ENCODE results near the gene KDM5C. TPM values are rescaled to one million over a fixed set of nuclear protein-coding genes. Genes with fewer than 3 reads are reported as not detected.
"Not testable (repeated sequence)": the region's sequence is repeated elsewhere in the genome, so short reads cannot be mapped to it uniquely, and the experiment has no call there.

Gene KDM5C
- total and polyA plus RNA-seq, 12 donors: 40.7 to 143 (median 88.4) TPM

- 35 to 73% (median 59%) methylated on average over 2 of the region's 2 CpGs for WGBS, 4 donors
- intact Hi-C loops (cut with DNase I): no loop called here
- H3K4me1 ChIP-seq (replicated peaks in 1 of 2): no peaks in the 10 kb centered on the region
- H3K4me3 ChIP-seq: no peak overlapping the region
- no peak overlapping the region for H3K27ac ChIP-seq
- no peaks in the 10 kb centered on the region for H3K36me3 ChIP-seq (replicated peaks in 1 of 2)
- TF ChIP-seq POLR2A (IDR thresholded peaks at IDR 0.05) (no peak), CTCF (IDR thresholded peaks at IDR 0.05) (no peak)
- no peak for DNase-seq
- no peaks in the 10 kb centered on the region for H3K27me3 ChIP-seq
- no peaks in the 10 kb centered on the region for H3K9me3 ChIP-seq (replicated peaks in 1 of 3)
These were observed 38.7 kb downstream of the KDM5C start for GRCh38 chrX:53186351-53186750.

- TF ChIP-seq POLR2A (IDR thresholded peaks at IDR 0.05): no peak
- no peak for TF ChIP-seq CTCF (IDR thresholded peaks at IDR 0.05)
These were observed 40.2 kb downstream of the KDM5C start for GRCh38 chrX:53184836-53185235.

GRCh38 chrX:53171356-53171755, 53.7 kb downstream of the KDM5C start:
- H3K4me3 ChIP-seq: no peak overlapping the region
- no peaks in the 10 kb centered on the region for H3K9me3 ChIP-seq (replicated peaks in 1 of 3)
- no peak for DNase-seq
- 90 to 98% (median 94%) methylated on average over 6 to 7 of the region's 7 CpGs for WGBS, 4 donors
- no peaks in the 10 kb centered on the region for H3K27me3 ChIP-seq
- H3K4me1 ChIP-seq (replicated peaks in 1 of 2): no peaks in the 10 kb centered on the region
- intact Hi-C loops (cut with DNase I): no loop called here
- no peak overlapping the region for H3K27ac ChIP-seq
- no peaks in the 10 kb centered on the region for H3K36me3 ChIP-seq (replicated peaks in 1 of 2)
- no peak for TF ChIP-seq CTCF (IDR thresholded peaks at IDR 0.05)
- TF ChIP-seq POLR2A (IDR thresholded peaks at IDR 0.05): no peak

More at GRCh38 chrX:53184836-53185235, 40.2 kb downstream of the KDM5C start:
- Histone ChIP-seq H3K9me3 (replicated peaks in 1 of 3) (no peaks in the 10 kb centered on the region), H3K4me1 (replicated peaks in 1 of 2) (no peaks in the 10 kb centered on the region), H3K27ac (no peak overlapping the region), H3K36me3 (replicated peaks in 1 of 2) (no peaks in the 10 kb centered on the region), H3K27me3 (no peaks in the 10 kb centered on the region), H3K4me3 (no peak overlapping the region)
- WGBS, 4 donors: 70 to 96% (median 93%) methylated on average over 2 of the region's 2 CpGs
- intact Hi-C loops (cut with DNase I): no loop called here
- DNase-seq: no peak

- no peaks in the 10 kb centered on the region for H3K27me3 ChIP-seq
- no peaks in the 10 kb centered on the region for H3K36me3 ChIP-seq (replicated peaks in 1 of 2)
- no peak for DNase-seq
- no peak for TF ChIP-seq CTCF (IDR thresholded peaks at IDR 0.05)
- TF ChIP-seq POLR2A (IDR thresholded peaks at IDR 0.05): no peak
- H3K4me3 ChIP-seq: no peak overlapping the region
- intact Hi-C loops (cut with DNase I): no loop called here
- no peaks in the 10 kb centered on the region for H3K9me3 ChIP-seq (replicated peaks in 1 of 3)
- no peaks in the 10 kb centered on the region for H3K4me1 ChIP-seq (replicated peaks in 1 of 2)
- H3K27ac ChIP-seq: no peak overlapping the region
- WGBS, 4 donors: 85 to 100% (median 88%) methylated on average over 3 of the region's 3 CpGs
These were observed 58.9 kb downstream of the KDM5C start for GRCh38 chrX:53166103-53166502.

GRCh38 chrX:53164566-53164965, 60.4 kb downstream of the KDM5C start:
- DNase-seq; intact Hi-C loops (cut with DNase I); H3K4me3 ChIP-seq; H3K36me3 ChIP-seq (replicated peaks in 1 of 2); H3K4me1 ChIP-seq (replicated peaks in 1 of 2); H3K9me3 ChIP-seq (replicated peaks in 1 of 3); H3K27ac ChIP-seq; H3K27me3 ChIP-seq: not testable (repeated sequence)
- WGBS, 4 donors: 67 to 78% (median 75%) methylated on average over 6 of the region's 6 CpGs
